Right lobe of liver (tissue), 6 donors: ENCODE measurements around the gene NCK2. TPM values are rescaled to one million over a fixed set of nuclear protein-coding genes. Genes with fewer than 3 reads are reported as not detected.

Experiments used
- ATAC-seq, 4 donors: fragments of 200-7000 bp; cut with Tn5 transposase; one replicate each; pipeline ENCODE4 v1.9.1; 2020; ENCODE audit warnings: mild to moderate bottlenecking in 4 of 4, moderate library complexity in 4 of 4
- DNase-seq, 3 donors: peaks; one replicate each; pipeline ENCODE4 v3.0.0-alpha.2; 2020
- H3K27ac ChIP-seq, 3 donors: fragments of 200-600 bp; one replicate each; pipeline ENCODE4 v1.8.0; 2022
- H3K27me3 ChIP-seq, 2 donors: fragments of 200-600 bp; one replicate each; pipeline ENCODE4 v1.8.0; 2022
- H3K36me3 ChIP-seq, 4 donors: fragments of 200-600 bp; sonication (generic) in 1 of 4; one replicate each; pipeline versions ENCODE4 v1.5.1 to v1.8.0; 2017 to 2022; ENCODE audit warnings: control low read depth in 1 of 4
- H3K4me1 ChIP-seq, 4 donors: fragments of 200-600 bp; sonication (generic) in 1 of 4; one replicate each; pipeline versions ENCODE4 v1.5.1 to v1.8.0; 2017 to 2022; ENCODE audit warnings: control low read depth in 1 of 4
- H3K4me3 ChIP-seq, 3 donors: fragments of 200-600 bp; one replicate each; pipeline ENCODE4 v1.8.0; 2022
- H3K9me3 ChIP-seq, 4 donors: fragments of 200-600 bp; sonication (generic) in 1 of 4; one replicate each; pipeline versions ENCODE4 v1.5.1 to v1.8.0; 2017 to 2022; ENCODE audit warnings: control low read depth in 1 of 4
- POLR2A ChIP-seq: fragments of 450-650 bp; IDR thresholded peaks from one replicate; pipeline ENCODE4 v1.6.1; 2017; ENCODE audit warnings: antibody characterized with exemption, mild to moderate bottlenecking
- WGBS: methylation state at CpG from one replicate; pipeline ENCODE4 v1.1.6; 2018; ENCODE audit warnings: low coverage, low lambda C conversion rate; ENCODE audit not compliant: insufficient coverage; ENCODE audit errors: missing lambda C conversion rate; 5-methylcytosine and 5-hydroxymethylcytosine counted together
- intact Hi-C, 2 donors: fragments of 100-400 bp; cut with DNase I; formaldehyde crosslinking; loops; one replicate each; pipeline versions ENCODE4 v1.11.2 to v1.14.1; 2022
- total RNA-seq, 6 experiments: library from RNA; depleted of rRNA in 2 of 6; stranded (reverse); fragments of >200 nt in 2 of 6; fragmentation: NEBNext Ultra II Directional in 3 of 6; extraction: Animal tissue kit (Norgen Biotek cat#: 25700) in 3 of 6; gene quantifications; one replicate each; pipeline versions ENCODE4 v1.1.0 to v1.2.4, GENCODE V29; 2016 to 2023
- TF ChIP-seq, protein P1 (sequence below), 4 donors: fragments of 200-600 bp in 3 of 4; fragments of 450-650 bp in 1 of 4; IDR thresholded peaks; one replicate each; pipeline versions ENCODE4 v1.5.1 to v1.8.0; 2016 to 2022; ENCODE audit warnings: antibody characterized with exemption in 4 of 4, mild to moderate bottlenecking in 2 of 4
- donor health status: DM: no; HTN: yes; CAD: no.
- donor health status: DM: no; HTN: no; CAD: no.
- donor health status: DM: no; HTN: no; CAD: no.
- donor health status: DM: no; HTN: yes; CAD: no.
- donor health status: DM: no; HTN: yes; CAD: no.

The NCK2 gene
- total RNA-seq, 6 experiments from 2014 or later, result 4.8 to 11.7 (median 7.1) TPM

DNA sequence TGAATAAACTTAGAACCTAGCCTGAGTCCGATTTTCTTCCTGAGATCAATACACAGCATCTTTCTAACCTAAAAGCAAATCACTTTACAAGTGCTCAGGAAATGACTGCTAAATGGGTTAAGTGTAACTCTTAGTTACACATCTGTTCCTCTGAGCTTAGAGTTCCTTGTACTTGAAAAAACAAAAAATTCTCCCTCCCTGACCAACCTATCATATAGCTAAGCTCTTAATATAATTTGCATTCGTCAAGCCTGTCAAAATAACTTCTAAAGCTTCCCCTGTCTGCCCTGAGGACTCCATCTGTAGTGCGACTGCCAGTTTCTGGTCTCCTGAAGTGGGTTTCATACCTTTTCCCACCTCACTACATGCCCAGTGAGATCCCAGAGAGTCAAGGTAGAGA lies 190.4 kb downstream of the NCK2 start:
- Histone ChIP-seq H3K9me3 (no peaks in the 10 kb centered on the region), H3K27me3 (no peaks in the 10 kb centered on the region), H3K27ac (no peak overlapping the region), H3K4me3 (no peak overlapping the region), H3K36me3 (no peaks in the 10 kb centered on the region), H3K4me1 (no peaks in the 10 kb centered on the region)
- 62% methylated on average over 3 of the region's 3 CpGs for WGBS
- intact Hi-C loops, result no loop called here
- DNase-seq (no peak), ATAC-seq (no peak)
- TF ChIP-seq, protein P1, sequence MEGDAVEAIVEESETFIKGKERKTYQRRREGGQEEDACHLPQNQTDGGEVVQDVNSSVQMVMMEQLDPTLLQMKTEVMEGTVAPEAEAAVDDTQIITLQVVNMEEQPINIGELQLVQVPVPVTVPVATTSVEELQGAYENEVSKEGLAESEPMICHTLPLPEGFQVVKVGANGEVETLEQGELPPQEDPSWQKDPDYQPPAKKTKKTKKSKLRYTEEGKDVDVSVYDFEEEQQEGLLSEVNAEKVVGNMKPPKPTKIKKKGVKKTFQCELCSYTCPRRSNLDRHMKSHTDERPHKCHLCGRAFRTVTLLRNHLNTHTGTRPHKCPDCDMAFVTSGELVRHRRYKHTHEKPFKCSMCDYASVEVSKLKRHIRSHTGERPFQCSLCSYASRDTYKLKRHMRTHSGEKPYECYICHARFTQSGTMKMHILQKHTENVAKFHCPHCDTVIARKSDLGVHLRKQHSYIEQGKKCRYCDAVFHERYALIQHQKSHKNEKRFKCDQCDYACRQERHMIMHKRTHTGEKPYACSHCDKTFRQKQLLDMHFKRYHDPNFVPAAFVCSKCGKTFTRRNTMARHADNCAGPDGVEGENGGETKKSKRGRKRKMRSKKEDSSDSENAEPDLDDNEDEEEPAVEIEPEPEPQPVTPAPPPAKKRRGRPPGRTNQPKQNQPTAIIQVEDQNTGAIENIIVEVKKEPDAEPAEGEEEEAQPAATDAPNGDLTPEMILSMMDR (IDR thresholded peaks at IDR 0.05), result no peak
- no peak for TF ChIP-seq POLR2A

DNA sequence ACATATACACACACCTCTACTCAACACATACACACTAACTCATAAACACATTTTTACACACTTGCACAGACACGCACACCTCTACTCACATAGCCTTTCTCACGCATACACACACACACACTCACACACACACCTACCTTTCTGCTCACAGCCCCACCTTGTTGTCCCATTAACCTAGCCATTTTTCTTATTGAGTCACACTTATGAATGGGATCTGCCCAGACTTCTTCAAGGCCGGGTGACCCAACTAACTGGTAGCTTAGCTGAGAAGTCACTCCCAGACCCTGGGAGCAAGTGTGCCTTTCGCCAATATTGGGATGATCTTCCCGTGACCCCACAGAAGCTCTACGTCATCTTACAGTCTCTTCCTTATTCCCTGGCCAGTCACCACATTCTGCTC lies 192.2 kb downstream of the NCK2 start:
- intact Hi-C loops, result no loop called here
- no peak overlapping the region for H3K4me3 ChIP-seq
- DNase-seq (no peak), ATAC-seq (no peak)
- H3K27me3 ChIP-seq, result no peaks in the 10 kb centered on the region
- H3K36me3 ChIP-seq, result no peaks in the 10 kb centered on the region
- WGBS, result 85% methylated on average over 6 of the region's 6 CpGs
- H3K27ac ChIP-seq, result no peak overlapping the region
- H3K9me3 ChIP-seq, result no peaks in the 10 kb centered on the region
- no peaks in the 10 kb centered on the region for H3K4me1 ChIP-seq
- TF ChIP-seq, protein P1 (IDR thresholded peaks at IDR 0.05), result no peak
- no peak for TF ChIP-seq POLR2A

DNA sequence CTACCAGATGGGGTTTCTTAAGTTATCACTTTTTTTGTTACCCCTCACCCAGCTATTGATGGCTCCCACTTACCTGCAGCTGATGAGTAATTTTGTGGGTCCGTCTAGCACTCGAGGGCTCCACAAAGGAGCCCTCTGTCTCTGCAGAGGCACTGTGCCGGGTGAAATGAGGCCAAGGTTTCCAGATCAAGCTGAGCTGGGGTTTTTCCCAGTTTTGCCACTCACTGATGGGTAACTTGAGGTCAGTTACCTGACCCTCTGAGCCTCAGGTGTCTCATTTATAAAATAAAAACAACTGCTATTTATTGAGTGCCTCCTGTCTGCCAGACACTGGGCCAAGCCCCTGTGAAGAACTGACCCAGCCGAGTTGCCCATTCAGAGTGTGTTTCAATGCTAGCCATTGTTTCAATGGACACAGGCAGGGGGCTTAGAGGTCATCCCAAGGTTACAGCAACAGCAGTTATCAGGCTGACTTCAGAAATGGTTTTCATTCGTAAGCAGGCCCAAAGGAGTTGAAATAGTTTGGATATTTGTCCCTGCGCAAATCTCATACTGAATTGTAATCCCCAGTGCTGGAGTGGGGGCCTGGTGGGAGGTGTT lies 192.9 kb downstream of the NCK2 start:
- H3K4me3 ChIP-seq, result no peak overlapping the region
- DNase-seq (no peak), ATAC-seq (no peak)
- TF ChIP-seq, protein P1 (IDR thresholded peaks at IDR 0.05), result no peak
- no peak for TF ChIP-seq POLR2A
- intact Hi-C loops, result no loop called here
- WGBS, result 55% methylated on average over 5 of the region's 6 CpGs
- no peaks in the 10 kb centered on the region for H3K9me3 ChIP-seq
- no peaks in the 10 kb centered on the region for H3K27me3 ChIP-seq
- no peak overlapping the region for H3K27ac ChIP-seq
- H3K4me1 ChIP-seq, result no peaks in the 10 kb centered on the region
- no peaks in the 10 kb centered on the region for H3K36me3 ChIP-seq
